Measurements from ENCODE around the gene ATP5PD.

DNA sequence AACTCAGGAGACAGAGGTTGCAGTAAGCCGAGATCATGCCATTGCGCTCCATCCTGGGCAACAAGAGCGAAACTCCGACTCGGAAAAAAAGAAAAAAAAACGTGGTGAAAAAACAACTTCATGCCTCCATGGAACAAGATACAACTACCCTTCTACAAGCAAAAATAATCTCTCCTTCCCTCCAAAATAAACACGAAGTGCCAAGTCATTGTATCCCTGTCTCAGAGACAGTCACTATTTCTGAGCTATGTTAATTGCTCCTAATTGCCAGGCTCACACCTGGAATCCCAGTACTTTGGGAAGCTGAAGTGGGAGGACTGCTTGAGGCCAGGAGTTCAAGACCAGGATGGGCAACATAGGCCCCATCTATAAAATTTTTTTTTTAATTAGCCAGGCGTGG is 22.0 kb upstream of the ATP5PD start:
- TF ChIP-seq POLR2AphosphoS5 (IDR thresholded peaks at IDR 0.05; ENCODE audit: low read depth, low read length) (no peak), CBX1 (IDR thresholded peaks at IDR 0.05; ENCODE audit: low read depth) (no peak), ZNF274 (CRISPR knock-in tag; IDR thresholded peaks at IDR 0.05) (no peak), GTF3A (CRISPR knock-in tag; conservative IDR thresholded peaks at IDR 0.05) (no peak), PRPF4 (IDR thresholded peaks at IDR 0.05; ENCODE audit: low read depth, low read length, poor library complexity, severe bottlenecking) (no peak), CTCF (CRISPR knock-in tag; IDR thresholded peaks at IDR 0.05) (no peak), ZNF556 (CRISPR knock-in tag; IDR thresholded peaks at IDR 0.05; ENCODE audit: borderline replicate concordance) (no peak), RAD21 (CRISPR knock-in tag; IDR thresholded peaks at IDR 0.05) (no peak), EED (CRISPR knock-in tag; IDR thresholded peaks at IDR 0.05) (no peak), FOXK2 (IDR thresholded peaks at IDR 0.05) (no peak)
